Kidney epithelial cell (primary cell): ENCODE measurements around the gene KLC4. TPM values are rescaled to one million over a fixed set of nuclear protein-coding genes. Genes with fewer than 3 reads are reported as not detected.
"Not testable (repeated sequence)": the region's sequence is repeated elsewhere in the genome, so short reads cannot be mapped to it uniquely, and the experiment has no call there.

ENCODE experiments used
- DNase-seq: peaks from one replicate; pipeline ENCODE4 v3.0.0-alpha.2; 2010; ENCODE audit warnings: low read depth
- H3K27me3 ChIP-seq: 2 replicates; pipeline ENCODE4 v1.6.0; 2011; ENCODE audit warnings: low read length; ENCODE audit not compliant: control insufficient read depth, insufficient read depth
- H3K36me3 ChIP-seq: 2 replicates; pipeline ENCODE4 v1.5.1; 2011; ENCODE audit warnings: low read length; ENCODE audit not compliant: control insufficient read depth, insufficient read depth
- H3K4me3 ChIP-seq: 2 replicates; pipeline ENCODE4 v1.5.1; 2011; ENCODE audit warnings: low read depth, mild to moderate bottlenecking, control low read depth, low read length
- total RNA-seq: library from RNA; depleted of rRNA; stranded (reverse); fragments of >200 nt; gene quantifications from 2 replicates; pipeline ENCODE4 v1.2.3, GENCODE V29; 2015
- TF ChIP-seq, protein P1 (sequence below): IDR thresholded peaks from 2 replicates; pipeline ENCODE4 v1.5.1; 2011; ENCODE audit warnings: mild to moderate bottlenecking, moderate library complexity, low read length, control low read depth, inconsistent platforms; ENCODE audit not compliant: insufficient read depth, poor library complexity, severe bottlenecking

KLC4 gene
- total RNA-seq, 1 donor from 2014 or later: 21.6 TPM

DNA sequence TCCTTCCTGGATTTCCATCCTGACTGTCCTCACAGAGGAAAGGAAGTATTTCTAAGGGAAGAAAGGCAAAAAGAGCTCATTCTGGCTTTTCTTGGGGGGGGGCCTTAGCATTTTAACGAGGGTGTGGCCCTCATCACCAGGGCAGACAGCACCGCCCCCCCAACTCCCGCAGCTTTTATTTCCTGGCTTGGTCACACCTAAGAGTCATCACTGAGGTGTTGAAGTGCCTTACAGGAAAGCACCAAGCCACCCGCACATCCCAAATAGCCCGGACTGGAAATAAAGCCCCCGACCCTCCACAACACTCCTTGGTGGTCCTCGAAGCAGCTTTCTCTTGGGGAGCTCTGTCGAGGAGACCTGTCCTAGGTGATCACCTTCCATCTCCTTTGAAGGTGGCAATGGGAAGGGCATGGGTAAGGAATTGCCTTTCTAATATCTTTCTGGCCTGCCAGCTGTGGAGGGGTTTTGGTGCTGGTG, 17.9 kb downstream of the KLC4 start:
- peak overlapping the region; percentile 94 for H3K4me3 ChIP-seq
- H3K27me3 ChIP-seq: no peaks in the 10 kb centered on the region
- TF ChIP-seq, protein P1, sequence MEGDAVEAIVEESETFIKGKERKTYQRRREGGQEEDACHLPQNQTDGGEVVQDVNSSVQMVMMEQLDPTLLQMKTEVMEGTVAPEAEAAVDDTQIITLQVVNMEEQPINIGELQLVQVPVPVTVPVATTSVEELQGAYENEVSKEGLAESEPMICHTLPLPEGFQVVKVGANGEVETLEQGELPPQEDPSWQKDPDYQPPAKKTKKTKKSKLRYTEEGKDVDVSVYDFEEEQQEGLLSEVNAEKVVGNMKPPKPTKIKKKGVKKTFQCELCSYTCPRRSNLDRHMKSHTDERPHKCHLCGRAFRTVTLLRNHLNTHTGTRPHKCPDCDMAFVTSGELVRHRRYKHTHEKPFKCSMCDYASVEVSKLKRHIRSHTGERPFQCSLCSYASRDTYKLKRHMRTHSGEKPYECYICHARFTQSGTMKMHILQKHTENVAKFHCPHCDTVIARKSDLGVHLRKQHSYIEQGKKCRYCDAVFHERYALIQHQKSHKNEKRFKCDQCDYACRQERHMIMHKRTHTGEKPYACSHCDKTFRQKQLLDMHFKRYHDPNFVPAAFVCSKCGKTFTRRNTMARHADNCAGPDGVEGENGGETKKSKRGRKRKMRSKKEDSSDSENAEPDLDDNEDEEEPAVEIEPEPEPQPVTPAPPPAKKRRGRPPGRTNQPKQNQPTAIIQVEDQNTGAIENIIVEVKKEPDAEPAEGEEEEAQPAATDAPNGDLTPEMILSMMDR: no peak
- H3K36me3 ChIP-seq: no peaks in the 10 kb centered on the region
- DNase-seq: no peak

DNA sequence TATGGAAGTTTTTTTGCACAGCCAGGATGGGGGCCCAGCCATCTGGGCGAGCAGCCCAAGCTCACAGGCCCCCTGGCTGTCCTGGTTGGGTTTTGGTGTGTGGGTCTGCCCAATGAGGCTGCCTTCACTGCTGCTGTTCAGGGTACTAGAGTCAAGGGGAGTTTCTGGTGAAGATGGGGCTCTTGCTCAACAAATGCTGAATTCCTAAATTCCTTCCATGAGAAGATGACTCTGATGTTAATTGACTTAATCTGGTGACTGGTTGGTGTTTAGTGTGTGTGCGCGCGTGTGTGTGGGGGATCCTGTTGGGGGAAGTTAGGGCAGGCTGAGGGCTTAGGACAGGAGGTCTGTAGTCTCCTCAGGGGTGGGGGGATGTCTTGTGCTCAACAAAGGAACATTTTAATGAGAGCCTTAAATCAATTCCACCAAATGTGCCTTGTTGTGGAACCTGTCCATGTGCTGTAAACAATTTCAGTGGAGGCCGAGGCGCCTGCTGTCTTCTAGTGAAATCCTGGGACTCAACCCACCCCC, 18.6 kb downstream of the KLC4 start:
- DNase-seq: no peak
- H3K27me3 ChIP-seq: no peaks in the 10 kb centered on the region
- peak overlapping the region; percentile 94 for H3K4me3 ChIP-seq
- no peaks in the 10 kb centered on the region for H3K36me3 ChIP-seq
- TF ChIP-seq, protein P1: no peak

DNA sequence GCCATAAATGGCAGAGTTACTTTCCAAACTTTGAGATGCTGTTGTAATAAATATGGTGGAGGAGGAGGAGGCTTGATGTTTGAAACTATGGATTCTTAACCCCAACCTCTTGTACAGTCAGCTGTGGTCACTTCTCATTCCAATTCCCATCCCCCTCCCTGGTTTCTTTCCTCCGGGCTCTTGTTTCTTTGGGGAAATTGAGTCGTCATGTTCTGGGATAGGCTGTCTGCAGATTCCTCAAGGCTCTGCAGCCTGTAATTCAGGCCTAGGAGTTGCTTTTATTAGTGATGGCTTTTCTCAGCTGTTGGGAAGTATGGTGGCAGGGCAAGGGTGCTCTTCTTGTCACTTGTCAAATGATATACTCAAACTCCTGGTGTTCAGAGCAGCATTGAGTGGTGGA, 19.3 kb downstream of the KLC4 start:
- no peak for DNase-seq
- Histone ChIP-seq H3K36me3 (no peaks in the 10 kb centered on the region), H3K4me3 (no peak overlapping the region), H3K27me3 (no peaks in the 10 kb centered on the region)
- TF ChIP-seq, protein P1: no peak

DNA sequence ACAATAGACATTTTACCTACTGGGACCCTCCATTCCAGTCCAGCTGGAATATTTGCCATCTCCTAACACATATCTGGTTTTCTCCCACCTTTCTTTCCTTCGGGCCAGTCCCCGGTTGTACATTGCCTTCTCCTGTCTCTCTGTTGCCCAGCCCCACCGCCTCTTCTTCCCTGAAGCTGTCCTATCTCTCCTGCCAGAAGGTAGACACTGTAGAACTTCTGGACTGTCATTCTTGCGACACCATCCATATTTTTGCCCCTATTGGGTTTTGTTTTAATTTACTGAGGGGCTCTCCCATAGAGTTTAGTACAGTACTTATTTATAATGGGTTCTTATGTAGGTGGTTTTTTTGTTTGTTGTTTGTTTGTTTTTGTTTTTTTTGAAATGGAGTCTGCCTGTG, 21.6 kb downstream of the KLC4 start:
- no peak overlapping the region for H3K4me3 ChIP-seq
- no peaks in the 10 kb centered on the region for H3K36me3 ChIP-seq
- no peak for DNase-seq
- no peaks in the 10 kb centered on the region for H3K27me3 ChIP-seq
- TF ChIP-seq, protein P1: no peak

DNA sequence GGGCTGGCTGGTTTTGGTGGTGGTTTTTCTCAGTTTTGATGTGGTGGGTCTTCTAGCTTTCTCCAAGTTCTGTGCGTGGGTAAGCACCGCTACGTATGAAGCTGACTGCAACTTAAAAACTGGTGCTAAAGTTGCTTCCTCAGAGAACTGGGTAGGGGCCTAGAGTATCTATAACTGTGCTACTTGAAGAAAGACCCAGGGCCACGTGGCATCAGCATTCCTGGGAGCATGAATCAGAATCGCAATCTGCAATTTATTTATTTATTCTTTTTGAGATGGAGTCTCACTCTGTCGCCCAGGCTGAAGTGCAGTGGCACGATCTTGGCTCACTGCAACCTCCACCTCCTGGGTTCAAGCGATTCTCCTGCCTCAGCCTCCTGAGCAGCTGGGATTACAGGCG, 22.5 kb downstream of the KLC4 start:
- H3K4me3 ChIP-seq, H3K27me3 ChIP-seq, H3K36me3 ChIP-seq, DNase-seq: not testable (repeated sequence)

DNA sequence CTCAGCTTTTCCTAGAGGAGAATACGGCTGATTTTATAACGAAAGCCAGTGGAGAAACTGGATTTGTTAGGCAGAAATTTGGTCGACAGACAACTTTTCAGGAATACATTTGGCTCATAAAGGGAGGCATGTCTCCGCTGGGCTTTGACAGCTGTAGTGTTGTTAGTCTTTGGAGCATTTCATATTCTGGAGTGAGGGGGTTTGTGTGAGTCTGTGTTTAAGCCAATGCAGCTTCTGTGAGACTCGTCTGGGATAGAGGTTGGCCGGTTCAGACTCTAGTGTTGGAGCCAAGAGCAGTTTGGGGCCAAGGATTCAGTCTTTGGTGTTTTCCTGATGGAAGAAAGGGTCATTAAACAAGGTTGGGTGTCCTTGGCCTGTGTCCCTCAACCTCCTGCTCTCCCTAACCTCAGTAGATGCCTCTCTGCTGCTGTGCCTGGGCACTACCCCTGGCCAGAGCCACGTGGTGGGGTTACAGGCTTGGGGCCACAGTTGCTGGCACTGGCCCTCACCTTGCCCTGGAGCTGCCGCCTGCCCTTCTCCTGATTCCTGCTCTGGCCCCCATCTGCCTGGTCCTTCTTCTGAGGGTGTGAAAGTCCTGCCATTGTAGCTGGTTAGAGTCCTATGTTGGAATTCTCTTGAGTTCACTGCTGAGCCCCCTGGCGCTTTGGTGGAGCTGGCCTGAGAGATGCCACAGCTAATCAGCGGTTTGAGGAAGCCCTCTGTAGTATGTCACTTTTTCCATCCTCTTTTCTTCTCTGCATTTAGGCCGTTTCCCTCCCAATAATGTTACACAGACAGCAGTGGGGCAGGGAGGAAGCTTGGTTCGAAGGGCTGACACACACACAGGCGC, 23.6 kb downstream of the KLC4 start:
- Histone ChIP-seq H3K27me3 (no peaks in the 10 kb centered on the region), H3K36me3 (no peaks in the 10 kb centered on the region), H3K4me3 (no peak overlapping the region)
- DNase-seq: no peak
- TF ChIP-seq, protein P1: no peak
